NCI-H2196 (cell line): ENCODE measurements around the gene RGS9.
A peak's percentile ranks its signal among the peaks of the same experiment; 100 is the strongest.
"Not testable (repeated sequence)": the region's sequence is repeated elsewhere in the genome, so short reads cannot be mapped to it uniquely, and the experiment has no call there.

Experiments used
- DNase-seq: peaks from one replicate; lab custom pipeline; 2025; ENCODE audit not compliant: unreplicated experiment; lab: John Stamatoyannopoulos, UW

The RGS9 gene

DNA sequence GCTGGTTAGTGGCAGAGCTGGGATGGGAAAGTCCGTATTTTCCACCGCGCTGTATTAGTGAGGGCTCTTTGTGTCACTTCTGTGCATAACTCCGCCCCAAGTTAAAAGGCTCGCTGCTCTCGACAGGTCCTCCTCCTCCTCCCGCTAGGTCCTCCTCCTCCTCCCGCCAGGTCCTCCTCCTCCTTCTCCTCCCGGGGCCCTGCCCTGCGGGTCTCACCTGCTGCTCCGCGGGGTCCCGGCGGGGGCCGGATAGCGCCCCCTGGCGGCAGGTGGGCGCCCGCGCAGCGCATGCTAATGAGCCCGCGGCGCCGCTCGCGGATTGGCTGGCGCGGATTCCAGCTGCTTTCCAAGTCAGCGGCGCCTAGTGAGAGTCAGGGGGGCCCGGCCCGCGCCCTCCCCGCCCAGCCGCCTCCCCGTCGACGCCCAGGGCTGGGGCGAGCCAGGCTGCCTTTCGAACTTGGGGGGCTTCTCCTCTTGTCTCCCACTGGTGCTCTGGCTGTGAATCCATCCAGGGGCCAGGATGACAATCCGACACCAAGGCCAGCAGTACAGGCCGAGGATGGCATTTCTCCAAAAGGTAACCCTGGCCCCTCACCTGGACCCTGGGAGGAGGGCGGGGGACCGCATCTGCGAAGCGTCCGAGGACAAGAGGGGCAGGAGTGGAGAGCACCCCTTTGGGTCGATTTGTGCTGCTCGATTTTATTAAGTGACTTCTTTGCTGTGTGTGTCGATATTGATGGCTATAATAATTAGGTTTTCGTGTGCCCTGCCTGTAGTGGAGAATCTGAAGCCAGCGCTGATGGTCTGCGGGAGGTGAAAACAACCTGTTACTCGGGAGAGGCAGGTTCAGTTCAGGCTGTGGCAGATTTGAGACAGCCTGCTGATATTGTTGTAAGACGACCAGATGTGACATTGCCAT lies at the start of gene RGS9:
Gene RGS9 (plus strand): TSS at position 350 of the 919 bp plus-strand sequence. CDS start 171 bp downstream, at position 521.
- DNase-seq = peak; percentile 93

DNA sequence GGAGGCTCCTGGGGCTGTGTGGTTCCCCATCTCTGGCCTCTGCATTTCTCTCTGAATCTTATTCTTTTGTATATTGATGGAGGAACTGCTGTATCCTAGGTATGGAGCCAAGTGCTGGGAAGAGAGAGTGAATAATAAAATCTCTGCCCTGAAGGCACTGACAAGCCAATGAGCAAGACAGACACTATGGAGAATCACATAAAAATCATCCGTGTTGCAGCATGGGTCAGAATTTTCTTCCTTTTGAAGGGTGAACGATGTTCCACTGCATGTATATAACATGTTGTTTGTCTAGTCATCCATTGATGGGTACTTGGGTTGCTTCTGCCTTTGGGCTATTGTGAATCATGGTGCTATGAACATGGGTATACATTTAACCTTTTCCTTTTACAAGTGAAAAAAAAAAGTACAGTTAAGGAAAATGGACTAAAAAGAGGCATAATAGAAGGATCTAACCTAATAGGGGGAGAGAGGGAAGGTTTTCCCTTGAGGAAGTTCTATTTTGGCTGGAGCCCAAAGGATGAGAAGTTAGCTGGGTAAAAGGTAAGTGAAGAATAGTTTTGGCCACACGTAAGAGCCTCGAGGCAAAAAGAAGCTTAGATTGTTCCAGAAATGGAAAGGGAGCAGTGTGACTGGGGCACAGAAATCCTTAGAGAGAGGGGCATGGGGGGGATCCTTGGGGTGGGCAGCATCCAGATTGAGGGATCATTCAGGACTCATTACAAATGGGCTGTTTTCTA lies 48.4 kb upstream of the RGS9 start:
- DNase-seq = no peak

DNA sequence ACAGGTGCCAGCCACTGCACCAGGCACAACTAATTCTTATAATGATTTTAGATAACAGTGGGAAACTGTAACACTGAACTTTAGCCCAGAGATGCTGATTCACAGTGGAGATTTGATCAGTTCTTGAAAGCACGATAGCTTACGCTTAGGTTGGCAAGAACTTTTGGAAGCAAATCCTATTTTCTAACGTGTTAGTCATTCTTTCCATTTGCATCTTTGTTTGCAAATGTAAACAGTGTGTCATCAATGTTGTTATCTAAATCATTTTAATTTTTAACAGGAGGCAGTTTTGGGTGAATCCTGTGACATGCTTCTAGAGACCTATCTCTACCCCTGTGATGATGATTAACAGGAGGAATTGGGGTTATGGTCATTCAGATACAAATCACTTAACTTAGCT lies 44.9 kb upstream of the RGS9 start:
- no peak for DNase-seq

DNA sequence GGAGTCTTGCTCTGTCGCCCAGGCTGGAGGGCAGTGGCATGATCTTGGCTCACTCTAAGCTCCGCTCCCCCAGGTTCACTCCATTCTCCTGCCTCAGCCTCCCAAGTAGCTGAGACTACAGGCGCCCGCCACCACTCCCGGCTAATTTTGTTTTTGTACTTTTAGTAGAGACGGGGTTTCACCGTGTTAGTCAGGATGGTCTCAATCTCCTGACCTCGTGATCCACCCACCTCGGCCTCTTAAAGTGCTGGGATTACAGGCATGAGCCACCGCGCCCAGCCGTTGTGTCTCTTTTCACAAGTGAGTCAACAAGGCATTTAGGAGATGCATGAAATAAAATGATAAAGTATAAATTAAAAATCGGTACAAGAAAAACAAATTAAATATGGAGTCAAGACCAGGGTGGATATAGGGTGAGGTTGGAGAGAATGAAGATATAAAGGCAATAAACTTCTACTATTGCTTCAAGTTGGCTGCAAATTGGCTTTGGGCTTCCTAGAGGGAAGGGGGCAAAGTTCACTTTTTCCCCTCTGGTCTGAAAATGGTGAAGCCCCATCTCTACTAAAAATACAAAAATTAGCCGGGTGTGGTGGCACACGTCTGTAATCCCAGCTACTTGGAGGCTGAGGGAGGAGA lies 44.3 kb upstream of the RGS9 start:
- DNase-seq = not testable (repeated sequence)

DNA sequence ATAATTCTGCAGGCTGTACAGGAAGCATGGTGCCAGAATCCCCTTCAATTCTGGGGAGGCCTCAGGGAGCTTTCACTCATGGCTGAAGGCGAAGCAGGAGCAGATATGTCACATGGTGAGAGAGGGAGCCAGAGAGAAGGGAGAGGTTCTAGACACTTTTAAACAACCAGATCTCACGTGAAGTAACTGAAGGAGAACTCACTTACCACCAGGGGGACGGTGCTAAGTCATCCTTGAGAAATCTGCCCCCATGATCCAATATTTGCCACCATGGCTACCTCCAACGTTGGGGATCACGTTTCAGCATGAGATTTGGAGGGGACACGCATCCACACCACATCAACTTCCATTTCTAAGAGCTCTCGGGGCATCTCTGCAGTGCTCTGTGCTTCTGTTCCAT lies 43.2 kb upstream of the RGS9 start:
- no peak for DNase-seq

DNA sequence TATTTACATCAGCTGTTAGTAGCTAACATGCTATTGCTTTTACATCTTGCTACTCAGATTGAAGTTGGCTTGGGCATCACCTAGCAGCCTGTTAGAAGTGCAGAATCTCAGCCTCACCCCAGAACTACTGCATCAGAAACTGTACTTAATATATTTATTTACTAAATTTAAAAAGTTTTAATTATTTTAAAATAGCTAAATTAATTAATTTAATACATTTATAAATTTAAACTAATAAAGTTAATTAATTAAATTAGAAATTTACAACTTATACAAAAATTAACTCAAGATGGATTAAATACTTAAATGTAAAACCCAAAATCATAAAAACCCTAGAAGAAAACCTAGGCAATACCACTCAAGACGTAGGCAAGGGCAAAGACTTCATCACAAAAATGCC lies 41.7 kb upstream of the RGS9 start:
- DNase-seq = no peak

DNA sequence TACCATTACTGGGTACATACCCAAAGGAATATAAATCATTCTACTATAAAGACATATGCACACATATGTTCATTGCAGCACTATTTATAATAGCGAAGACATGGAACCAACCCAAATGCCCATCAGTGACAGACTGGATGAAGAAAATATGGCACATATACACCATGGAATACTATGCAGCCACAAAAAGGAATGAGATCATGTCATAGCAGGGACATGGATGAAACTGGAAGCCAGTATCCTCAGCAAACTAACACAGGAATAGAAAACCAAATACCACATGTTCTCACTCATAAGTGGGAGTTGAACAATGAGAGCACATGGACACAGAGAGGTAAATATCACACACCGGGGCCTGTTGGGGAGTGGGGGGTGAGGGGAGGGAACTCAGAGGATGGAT lies 40.8 kb upstream of the RGS9 start:
- DNase-seq = not testable (repeated sequence)

DNA sequence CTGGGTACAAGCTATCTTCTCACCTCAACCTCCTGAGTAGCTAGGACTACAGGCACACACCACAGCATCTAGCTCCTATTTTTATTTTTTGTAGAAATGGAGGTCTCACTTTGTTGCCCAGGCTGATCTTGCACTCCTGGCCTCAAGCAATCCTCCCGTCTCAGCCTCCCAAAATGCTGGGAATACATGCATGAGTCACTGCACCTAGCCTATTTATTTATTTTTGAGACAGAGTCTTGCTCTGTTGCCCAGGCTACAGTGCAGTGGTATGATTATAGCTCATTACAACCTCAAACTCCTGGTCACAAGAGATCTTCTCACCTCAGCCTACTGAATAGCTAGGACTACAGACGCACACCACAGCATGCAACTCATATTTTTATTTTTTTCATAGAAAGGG lies 40.1 kb upstream of the RGS9 start:
- no peak for DNase-seq

DNA sequence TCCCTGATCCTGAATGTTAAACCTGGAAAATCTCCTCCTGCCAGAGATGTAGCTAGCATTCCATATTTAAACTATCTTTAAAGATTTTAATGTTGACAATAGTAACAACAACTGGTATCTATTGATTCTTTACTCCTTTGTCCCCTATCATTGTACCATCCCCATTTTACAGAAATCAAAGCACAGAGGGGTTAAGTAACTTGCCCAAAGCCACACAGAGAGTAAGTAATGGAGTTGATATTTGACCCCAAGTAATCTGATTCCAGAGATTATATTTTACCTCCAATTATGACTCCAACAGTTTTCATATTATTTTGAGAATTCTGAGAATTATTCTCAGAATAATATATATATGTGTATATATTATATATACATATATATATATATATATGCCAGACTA lies 37.7 kb upstream of the RGS9 start:
- no peak for DNase-seq

DNA sequence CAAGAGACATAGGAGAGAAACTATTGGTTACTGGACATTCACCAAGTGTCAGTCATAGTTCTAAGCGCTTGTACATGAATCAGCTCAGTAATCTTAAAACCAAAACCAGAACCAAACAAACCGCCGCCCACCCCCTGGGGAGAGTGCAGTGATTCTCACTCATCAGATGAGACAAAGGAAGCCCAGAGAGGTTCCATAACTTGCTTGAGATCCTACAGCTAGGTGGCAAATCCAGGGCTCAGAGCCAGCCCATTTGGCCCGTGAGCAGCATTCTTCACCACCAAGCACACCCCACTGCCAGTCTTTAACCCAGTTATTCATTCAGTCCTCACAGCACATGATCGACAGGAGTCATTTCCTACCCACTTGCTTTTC lies 37.2 kb upstream of the RGS9 start:
- peak; percentile 67 for DNase-seq

DNA sequence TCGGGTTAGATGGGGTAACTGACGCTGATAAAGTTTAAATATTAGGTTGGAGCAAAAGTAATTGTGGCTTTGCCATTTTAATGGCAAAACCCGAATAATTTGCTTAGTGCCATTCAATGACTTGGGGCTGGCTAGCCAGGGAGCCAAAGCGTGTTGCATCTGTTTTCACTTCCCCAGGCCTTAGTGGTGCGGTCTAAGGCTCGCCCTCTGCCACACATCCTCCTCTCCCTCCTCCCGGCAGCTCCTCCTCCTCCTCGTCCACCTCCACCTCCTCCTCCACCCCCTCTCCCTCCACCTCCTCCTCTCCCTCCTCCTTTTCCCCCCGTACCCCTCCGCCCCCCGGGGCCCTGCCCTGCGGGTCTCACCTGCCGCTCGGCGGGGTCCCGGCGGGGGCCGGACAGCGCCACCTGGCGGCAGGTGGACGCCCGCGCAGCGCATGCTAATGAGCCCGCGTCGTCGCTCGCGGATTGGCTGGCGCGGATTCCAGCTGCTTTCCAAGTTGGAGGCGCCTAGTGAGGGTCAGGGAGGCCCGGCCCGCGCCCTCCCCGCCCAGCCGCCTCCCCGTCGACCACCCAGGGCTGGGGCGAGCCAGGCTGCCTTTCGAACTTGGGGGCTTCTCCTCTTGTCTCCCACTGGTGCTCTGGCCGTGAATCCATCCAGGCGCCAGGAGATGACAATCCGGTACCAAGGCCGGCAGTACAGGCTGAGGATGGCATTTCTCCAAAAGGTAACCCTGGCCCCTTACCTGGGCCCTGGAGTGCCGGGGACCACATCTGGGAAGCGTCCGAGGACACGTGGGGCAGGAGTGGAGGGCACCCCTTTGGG lies 36.6 kb upstream of the RGS9 start:
- DNase-seq = peak; percentile 93

DNA sequence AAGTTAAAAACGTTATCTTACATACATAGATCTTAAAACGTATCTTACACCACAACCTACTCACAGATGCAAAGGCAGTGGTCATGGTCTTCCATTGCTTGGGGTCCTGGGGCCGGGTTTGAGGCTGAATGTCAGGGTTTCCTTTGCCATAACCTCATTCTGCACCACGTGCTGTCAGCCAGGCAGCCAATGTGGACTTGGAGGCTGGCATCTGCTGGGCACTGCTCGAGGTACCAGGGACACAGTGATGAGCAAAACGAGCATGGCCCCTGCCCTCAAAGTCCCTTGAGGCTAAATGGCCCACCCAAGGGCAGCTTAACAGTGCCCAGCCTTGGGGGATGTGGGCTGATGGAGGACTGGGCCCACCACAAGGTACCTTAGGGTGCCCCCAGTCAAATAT lies 35.8 kb upstream of the RGS9 start:
- no peak for DNase-seq

DNA sequence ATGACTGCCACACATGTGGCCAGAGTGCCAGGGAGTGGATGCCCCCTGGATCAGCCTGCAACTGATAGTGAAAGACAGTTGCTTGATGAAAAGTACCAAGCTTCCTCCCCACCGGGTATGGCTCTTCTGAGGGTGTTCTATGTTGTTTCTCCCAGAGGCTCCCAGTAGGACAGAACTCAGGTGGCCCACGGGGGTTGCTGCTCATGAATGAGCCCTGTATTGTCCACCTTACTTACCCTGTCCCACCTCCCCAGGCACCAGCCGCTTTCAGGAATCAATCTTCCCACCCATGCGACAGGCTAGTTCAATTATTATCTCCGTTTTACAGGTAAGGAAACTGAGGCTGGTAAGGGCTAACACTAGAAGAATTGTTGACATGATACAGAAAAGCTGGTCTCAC lies 34.9 kb upstream of the RGS9 start:
- DNase-seq = no peak

DNA sequence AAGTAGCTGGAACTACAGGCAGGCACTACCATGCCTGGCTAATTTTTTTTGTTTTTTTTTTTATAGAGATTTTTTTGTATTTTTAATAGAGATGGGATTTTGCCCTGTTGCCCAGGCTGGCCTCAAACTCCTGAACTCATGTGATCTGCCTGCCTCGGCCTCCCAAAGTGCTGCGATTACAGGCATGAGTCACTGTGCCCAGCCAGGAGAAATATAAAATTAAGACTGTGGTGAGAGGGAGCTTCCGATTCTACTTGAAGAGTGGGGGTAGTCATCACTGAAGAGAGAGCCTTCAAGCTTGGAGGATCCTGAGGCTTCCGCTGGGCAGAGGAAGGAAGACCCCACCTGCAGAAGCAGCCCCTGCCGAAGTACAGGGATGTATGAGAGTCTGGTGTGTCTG lies 34.4 kb upstream of the RGS9 start:
- DNase-seq = no peak

DNA sequence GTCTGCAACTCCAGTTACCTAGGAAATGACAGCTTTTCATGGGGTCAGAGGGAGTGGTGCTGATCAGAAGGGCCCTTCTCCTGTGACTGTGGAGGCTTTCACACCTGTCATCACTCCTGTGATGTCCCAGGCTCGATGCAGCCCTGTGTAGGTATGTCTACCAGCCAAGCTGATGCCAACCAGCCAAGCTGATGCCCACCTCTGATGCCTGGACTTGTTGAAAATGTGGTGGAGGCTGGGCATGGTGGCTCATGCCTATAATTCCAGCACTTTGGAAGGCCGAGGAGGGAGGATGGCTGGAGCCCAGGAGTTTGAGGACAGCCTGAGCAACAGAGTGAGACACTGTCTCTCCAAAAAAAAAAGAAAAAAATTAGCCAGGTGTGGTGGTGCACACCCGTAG lies 33.7 kb upstream of the RGS9 start:
- no peak for DNase-seq

DNA sequence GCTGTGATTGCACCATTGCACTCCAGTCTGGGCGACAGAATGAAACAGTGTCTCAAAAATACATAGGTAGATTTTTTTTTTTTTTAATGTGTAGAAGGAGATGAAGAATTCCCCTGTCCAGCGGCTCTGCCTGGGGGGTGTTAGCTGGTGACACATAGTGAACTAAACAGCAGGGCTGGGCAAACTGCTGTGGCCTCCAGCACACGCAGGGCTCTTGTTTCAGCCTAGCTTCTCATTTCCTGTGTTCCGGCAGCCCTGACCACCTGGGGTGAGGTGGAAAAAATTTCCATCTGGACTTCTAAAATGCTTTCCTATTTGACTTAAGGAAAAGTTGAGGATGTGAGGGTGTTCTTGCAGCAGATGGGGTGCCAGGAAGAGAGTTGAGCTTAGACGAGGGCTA lies 33.3 kb upstream of the RGS9 start:
- no peak for DNase-seq

DNA sequence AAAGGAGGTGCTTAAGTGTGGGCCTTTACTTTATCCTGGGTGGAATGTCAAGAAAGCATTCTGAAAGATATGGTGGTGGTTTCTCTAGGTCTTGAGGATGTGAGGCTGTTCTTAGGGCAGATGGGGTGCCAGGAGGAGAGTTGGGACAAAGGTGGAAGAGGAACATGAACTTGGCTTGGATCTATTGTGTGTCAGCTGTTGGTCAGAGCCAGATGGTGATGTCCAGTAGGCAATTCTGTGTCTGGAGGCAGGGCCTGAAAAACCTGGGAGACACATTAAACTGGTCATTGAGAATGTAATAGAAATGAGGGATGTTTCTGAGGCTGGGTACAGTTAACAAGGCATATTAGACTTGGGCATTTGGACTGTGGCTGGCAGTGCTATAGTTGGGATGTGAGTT lies 32.6 kb upstream of the RGS9 start:
- DNase-seq = no peak

DNA sequence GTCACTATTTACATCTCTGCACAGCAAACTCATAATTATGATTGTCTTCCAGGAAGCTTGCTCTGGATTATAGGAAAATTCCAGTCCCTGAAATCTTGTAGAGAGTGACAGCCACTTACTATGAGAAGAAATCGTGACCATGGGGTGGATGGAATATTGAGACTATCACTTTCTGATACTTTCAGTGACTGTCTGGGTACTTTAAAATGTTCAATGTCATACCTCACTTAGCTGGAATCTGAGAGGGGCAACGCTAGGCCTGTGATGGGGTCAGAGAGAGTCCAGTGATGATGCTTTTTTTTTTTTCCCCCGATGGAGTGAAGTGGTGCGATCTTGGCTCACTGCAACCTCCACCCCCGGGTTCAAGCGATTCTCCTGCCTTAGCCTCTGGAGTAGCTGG lies 32.2 kb upstream of the RGS9 start:
- no peak for DNase-seq

DNA sequence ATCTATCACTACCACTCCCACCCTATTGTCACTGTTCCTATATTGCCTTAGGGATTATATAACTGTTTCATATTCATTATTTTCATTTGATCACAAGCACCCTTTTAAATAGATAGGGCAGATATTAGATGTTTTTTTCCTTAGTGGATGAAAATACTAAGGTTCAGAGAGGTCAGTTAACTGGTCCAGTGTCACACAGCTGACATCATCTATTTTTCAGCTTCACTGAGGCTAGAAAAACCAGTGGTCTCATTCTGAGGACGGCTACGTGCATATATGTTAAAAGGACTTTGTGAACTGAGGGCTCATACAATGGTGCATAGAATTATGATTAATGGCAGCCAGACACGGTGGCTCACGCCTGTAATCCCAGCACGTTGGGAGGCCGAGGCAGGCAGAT lies 29.0 kb upstream of the RGS9 start:
- DNase-seq = no peak

DNA sequence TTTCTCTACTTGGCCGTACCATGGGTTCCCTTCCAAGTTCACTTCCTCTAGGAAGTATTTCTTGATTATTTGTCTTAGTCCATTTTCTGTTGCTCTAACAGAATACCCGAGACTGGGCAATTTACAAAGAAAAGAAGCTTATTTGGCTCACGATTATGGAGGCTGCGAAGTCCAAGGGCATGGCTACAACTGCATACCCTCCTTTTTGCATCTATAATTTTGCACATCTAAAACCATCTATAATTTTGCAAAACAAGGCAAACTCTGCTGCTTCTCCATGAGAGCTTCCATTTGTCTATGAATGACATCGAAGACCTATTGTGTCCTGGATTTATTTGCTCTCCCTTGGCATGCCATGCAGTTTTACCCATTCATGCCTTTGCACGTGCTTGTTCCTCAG lies 27.6 kb upstream of the RGS9 start:
- DNase-seq = no peak
